NCI-H187 treated with DMSO at 0.1 percent for 48 hours (cell line): ENCODE measurements around the gene CCDC192.

ENCODE experiments used
- DNase-seq: peaks from one replicate; lab custom pipeline; 2025; lab: John Stamatoyannopoulos, UW

CCDC192 gene

GRCh38 chr5:127923804-127924570 is 220.8 kb downstream of the CCDC192 start:
- no peak for DNase-seq

- peak; percentile 53 for DNase-seq
Observed at GRCh38 chr5:127924606-127925005, 221.4 kb downstream of the CCDC192 start.

- no peak for DNase-seq
Observed at GRCh38 chr5:127925916-127926315, 222.7 kb downstream of the CCDC192 start.

GRCh38 chr5:127926974-127927373 is 223.8 kb downstream of the CCDC192 start:
- no peak for DNase-seq

GRCh38 chr5:127928053-127928452 is 224.9 kb downstream of the CCDC192 start:
- no peak for DNase-seq

- no peak for DNase-seq
Observed at GRCh38 chr5:127930311-127930710, 227.1 kb downstream of the CCDC192 start.

- DNase-seq, result no peak
Observed at GRCh38 chr5:127931396-127931795, 228.2 kb downstream of the CCDC192 start.

GRCh38 chr5:127933348-127933747 is 230.2 kb downstream of the CCDC192 start:
- DNase-seq, result no peak

GRCh38 chr5:127934791-127935256 is 231.6 kb downstream of the CCDC192 start:
- DNase-seq, result peak; percentile 65

- no peak for DNase-seq
Observed at GRCh38 chr5:127935398-127935797, 232.2 kb downstream of the CCDC192 start.

GRCh38 chr5:127936439-127936972 is 233.3 kb downstream of the CCDC192 start:
- no peak for DNase-seq

- no peak for DNase-seq
Observed at GRCh38 chr5:127938746-127939145, 235.6 kb downstream of the CCDC192 start.

GRCh38 chr5:127940854-127941253 is 237.7 kb downstream of the CCDC192 start:
- no peak for DNase-seq

GRCh38 chr5:127941646-127942045 is 238.5 kb downstream of the CCDC192 start:
- DNase-seq, result no peak

GRCh38 chr5:127942246-127943060 is 239.3 kb downstream of the CCDC192 start:
- DNase-seq, result no peak

GRCh38 chr5:127943061-127943371 is 239.8 kb downstream of the CCDC192 start:
- no peak for DNase-seq

- no peak for DNase-seq
Observed at GRCh38 chr5:127944125-127944524, 240.9 kb downstream of the CCDC192 start.

- no peak for DNase-seq
Observed at GRCh38 chr5:127947941-127948340, 244.8 kb downstream of the CCDC192 start.

- DNase-seq, result no peak
Observed at GRCh38 chr5:127950707-127951391, 247.7 kb downstream of the CCDC192 start.

- DNase-seq, result no peak
Observed at GRCh38 chr5:127951791-127952190, 248.6 kb downstream of the CCDC192 start.

GRCh38 chr5:127957183-127957582 is 254.0 kb downstream of the CCDC192 start:
- DNase-seq, result no peak

- no peak for DNase-seq
Observed at GRCh38 chr5:127957701-127958239, 254.6 kb downstream of the CCDC192 start.
